CMK (cell line): ENCODE measurements around the gene LRRC7.
A peak's percentile ranks its signal among the peaks of the same experiment; 100 is the strongest.

Experiments
- DNase-seq: peaks from one replicate; pipeline ENCODE4 v3.0.0-alpha.2; 2010; ENCODE audit warnings: low read depth

The LRRC7 gene

GRCh38 chr1:69567652-69568420 lies at the start of gene LRRC7:
Gene LRRC7, plus strand, starts transcription at chr1:69567922. Its CDS starts 718 bp downstream, at chr1:69568640.
- DNase-seq: no peak

DNA sequence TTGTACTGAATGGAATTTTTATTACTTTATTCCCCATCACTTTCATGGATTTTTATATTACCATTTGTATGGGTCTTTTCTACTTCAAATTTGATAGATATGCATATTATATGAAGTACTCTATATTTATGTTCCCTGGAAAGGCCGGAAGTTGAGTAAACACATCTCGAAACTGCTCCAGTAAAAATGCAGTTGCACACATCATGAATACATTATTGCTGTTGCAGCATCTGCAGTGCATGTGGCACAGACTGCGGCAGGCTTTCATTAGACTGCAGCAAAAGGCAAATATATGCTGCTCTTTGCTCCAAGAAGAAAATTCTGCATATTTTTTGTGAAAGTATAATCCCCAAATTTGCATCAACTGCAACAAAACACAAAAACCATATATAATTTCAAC lies 48.7 kb upstream of the LRRC7 start:
- DNase-seq: no peak

DNA sequence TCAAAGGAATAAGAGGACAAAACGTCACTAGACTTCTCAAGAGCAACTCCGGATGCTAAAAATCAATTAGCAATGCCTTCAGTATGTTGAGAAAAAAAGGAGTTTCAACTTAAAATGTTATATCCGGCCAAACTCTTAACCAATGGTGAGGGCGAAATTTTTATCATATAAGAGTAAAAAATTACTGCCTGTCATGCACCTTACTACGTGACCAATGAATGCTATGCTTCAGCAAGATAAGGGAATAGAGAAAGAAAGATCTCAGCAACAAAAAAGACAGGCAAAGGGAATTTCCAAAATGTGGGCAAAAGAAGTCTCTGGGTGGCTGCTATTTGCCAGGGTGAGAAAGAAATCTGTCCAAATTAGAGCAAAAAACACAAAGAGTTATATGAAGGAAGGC lies 47.4 kb upstream of the LRRC7 start:
- DNase-seq: no peak

DNA sequence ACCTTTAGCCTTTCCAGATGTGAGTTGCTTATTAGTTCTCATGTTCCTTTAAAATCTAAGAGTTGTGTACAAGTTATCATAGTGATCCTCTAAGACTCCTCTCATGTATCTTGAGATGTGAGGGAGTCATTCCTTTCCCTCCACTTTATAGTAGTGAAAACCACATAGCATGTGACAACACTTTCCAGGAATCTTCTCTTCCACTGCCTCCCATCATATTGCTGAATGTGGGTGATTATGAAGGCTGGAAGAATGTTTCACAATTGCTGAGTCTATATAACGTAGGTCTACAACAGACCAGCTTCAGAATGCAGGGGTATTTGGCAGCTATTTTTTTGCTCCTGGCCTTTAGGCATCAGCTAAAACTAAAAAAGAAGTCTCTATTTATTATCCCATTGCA lies 44.7 kb upstream of the LRRC7 start:
- DNase-seq: no peak

- DNase-seq: no peak
Observed at GRCh38 chr1:69523461-69523860, 44.3 kb upstream of the LRRC7 start.

GRCh38 chr1:69524015-69524414 lies 43.7 kb upstream of the LRRC7 start:
- no peak for DNase-seq

GRCh38 chr1:69527273-69527672 lies 40.4 kb upstream of the LRRC7 start:
- DNase-seq: no peak

DNA sequence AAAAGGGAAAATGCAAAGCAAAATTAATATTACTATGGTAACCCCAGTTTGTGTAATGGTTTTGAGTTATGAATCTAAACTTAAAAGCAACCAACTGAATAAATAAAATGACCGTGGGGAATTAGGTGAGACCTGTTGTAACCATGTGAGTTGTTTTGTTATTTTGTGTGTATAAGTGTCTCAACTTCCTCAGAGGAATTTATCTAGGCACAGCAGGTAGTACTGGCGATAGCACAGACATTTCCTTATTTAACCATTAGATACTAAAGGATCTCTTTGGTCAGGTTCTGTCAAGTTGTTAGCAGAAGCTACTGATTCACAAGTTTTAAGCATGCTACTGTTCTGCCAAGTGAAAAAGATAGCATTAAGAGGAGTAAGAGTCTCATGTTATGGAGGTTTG lies 39.3 kb upstream of the LRRC7 start:
- DNase-seq: no peak

DNA sequence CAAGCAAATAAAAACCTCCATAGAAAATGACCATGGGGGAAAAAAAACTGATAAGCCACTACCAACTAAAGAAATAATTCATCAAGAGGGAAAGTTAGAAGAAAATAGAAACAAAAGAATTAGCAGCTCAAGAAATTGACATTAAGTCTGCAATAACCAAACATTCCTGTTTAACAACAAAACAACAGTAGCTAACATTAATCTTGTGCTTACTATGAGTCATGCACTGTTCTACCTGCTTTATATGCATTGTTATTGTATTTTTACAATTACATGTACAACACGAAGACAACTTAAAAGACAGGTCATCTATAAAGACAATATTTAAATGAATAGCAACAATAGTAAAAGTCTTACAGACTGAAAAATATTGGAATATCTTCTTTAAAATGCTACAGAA lies 34.4 kb upstream of the LRRC7 start:
- no peak for DNase-seq

- no peak for DNase-seq
Observed at GRCh38 chr1:69534829-69535228, 32.9 kb upstream of the LRRC7 start.

- DNase-seq: no peak
Observed at GRCh38 chr1:69535490-69535889, 32.2 kb upstream of the LRRC7 start.

- DNase-seq: peak; percentile 86
Observed at GRCh38 chr1:69540052-69540451, 27.7 kb upstream of the LRRC7 start.

DNA sequence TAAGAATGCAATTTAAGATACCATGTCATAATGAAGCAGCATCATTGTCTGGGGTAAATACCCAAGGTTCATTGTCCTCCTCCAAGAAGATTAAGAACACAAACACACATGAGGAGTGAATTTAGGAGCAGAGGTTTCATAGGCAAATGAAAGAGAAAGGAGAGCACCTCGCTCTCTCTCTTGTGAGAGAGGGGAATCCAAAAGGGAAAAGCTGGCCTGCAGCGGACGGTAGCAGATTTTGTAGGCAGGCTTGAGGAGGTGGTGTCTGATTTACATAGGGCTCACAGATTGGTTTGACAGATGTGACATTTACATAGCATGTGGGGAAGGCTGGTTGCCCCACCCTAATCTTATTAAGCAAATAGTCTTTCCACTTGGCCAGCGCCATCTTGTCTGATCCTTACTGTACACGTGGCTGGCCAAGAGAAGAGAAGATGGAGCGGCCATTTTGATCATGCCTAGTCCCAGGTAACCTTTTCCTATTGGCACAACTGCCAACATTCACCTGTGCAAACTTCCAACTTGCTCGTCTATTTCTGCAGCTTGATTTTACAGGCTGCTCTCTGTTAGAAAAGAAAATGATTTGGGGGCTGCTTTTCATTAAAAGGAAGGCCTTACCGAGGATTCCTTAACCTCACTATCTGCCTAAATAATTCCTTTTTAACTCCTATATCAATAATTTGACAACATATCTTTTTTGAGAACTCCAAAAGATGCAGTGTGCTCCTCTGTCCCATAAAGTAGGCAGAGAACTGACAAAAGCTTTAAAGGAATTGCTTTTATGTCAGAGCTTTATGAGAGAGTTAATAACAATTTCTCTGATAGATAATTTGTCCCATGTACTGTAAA lies 16.0 kb upstream of the LRRC7 start:
- no peak for DNase-seq

DNA sequence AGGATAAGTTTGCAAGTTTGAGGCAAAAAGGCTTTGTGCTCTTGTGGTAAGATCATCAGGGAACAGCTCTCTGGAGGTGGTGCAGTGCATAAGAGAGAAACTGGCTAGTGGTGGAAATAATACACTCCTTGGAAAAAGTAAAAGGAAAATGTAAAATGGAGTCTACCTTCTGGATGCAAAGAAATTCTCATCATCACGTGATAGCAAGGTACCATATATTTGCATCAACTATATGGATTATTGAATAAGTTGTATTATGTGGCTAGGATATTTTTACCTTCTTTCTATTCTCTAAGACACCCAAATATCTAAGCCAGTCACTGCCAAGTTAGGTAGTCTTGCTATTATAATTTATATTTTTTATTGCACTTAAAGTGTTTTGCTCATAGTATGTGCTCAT lies 14.0 kb upstream of the LRRC7 start:
- no peak for DNase-seq

- DNase-seq: no peak
Observed at GRCh38 chr1:69568421-69569174, 876 bp downstream of the LRRC7 start.

DNA sequence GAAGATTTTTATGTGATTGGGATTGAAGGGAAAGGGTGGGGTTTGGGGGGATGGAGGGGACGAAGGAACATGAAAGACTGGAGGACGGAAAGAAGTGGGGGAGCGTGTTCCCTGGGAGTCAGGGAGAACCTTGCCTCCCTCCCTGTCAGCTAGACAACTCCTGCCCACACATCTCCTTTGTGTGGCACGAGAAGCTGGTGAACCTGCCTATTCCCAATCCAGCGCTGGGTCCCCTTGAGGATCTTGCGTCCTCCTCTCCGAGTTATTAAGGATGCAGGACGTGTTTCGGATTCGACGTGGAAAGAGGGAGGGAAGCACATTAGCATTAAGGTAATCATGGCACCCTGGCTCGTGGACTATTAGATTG lies 1.4 kb downstream of the LRRC7 start:
- no peak for DNase-seq

DNA sequence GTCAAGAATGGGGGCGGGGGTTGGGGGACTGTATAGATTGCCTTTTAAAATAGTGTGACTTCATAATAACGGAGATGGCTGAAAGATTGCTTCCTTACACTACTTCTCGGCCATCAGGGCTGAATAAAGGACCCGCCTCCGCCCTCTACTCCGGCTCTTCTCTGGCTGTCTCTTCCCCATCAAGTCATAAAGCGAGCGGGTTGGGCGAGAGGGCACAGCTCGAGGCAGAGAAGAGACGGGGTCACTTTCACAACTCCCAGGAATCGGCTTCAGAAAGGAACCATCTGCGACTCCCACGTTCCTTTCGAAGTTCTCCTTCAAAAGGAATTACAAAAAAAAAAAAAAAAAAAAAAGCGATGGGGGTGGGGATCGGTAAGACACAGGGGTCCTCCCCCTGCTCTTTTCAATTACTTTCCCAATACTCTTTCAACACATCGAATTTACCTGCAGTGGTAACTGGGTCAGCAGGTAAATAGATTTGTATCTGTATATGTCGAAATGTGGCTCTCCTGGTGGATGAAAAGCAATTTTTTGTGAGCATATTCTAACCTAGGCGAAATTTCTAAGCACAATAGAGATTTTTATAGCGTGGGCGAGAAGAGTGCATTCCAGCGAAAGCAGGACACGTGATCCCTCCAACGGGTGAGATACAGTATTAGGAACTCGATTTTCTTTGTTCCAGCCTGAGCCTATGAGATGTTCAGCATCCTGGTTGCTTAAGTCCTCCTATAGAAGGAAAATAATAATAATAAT lies 2.0 kb downstream of the LRRC7 start:
- no peak for DNase-seq

DNA sequence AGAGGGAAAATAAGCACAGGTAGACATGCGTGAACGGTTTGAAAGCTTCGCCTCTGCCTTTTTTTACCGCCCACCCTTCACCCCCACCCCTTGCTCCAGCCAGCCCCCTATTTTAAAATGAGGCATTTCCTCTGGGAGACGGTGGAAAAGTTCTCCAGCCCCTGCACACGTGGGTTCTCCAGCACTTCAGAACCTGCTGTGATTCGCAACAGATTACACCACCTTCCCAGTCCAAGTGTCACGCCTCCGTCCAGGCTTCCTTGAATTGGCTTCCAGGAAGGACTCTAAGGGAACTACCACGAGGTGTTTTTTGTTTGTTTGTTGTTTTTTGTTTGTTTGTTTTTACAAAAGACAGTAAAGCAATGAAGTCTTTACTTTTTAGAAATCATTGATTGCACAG lies 2.6 kb downstream of the LRRC7 start:
- no peak for DNase-seq

GRCh38 chr1:69572921-69573320 lies 5.2 kb downstream of the LRRC7 start:
- no peak for DNase-seq

- no peak for DNase-seq
Observed at GRCh38 chr1:69573911-69574310, 6.2 kb downstream of the LRRC7 start.

GRCh38 chr1:69585666-69586065 lies 17.9 kb downstream of the LRRC7 start:
- DNase-seq: no peak

- DNase-seq: no peak
Observed at GRCh38 chr1:69587391-69587790, 19.7 kb downstream of the LRRC7 start.
